LoVo (cell line): ENCODE results near the gene MAP4K2.

Experiments used
- DNase-seq: peaks from one replicate; pipeline ENCODE4 v3.0.0-alpha.2; 2016; ENCODE audit warnings: low spot score

Gene MAP4K2

GRCh38 chr11:64790205-64791095 lies 12.6 kb downstream of the MAP4K2 start:
- no peak for DNase-seq

- DNase-seq = no peak
These were observed 13.4 kb downstream of the MAP4K2 start for GRCh38 chr11:64789331-64790204.

DNA sequence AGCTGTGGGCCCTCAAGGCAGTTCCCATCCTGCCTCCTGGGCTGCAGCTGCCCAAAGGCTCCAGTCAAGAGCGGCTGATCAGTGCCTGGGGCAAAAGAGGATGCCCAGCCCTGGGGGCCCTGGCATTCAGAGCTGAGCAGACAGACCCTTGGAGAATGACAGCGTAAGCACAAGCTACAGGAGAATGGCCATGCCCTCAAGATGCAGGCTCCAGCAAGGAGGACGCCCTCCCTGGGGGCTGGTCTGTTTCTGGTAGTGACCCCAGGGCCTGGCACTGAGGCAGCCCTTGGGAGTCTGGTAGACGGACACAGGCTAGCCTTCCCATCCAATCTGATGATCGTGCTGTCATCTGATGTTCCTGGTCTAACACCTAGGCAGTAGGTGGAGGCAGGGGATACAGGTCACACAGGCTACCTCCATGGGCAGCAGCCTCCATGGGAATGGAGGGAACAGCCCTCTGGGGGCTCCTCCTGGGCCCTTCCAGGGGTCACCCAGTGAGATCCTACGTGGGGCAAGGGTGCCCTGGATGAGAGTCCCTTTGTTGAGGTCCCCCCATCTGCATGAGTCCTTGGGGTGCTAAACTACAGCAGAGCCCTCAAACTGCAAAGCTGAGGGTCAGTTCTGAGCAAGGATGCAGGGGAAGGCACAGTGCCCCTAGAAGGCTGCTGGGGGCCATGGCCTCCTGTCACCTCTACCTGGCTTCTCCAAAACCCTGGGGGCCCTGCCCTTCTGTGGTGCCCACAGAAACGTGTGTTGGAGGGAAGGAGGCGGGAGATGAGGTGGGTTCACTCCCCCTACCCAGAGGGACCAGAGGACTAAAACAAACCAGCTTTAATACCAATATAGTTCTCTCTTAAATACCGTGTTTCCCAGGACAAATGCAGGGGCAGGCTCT lies 14.4 kb downstream of the MAP4K2 start:
- no peak for DNase-seq

GRCh38 chr11:64787526-64788320 lies 15.3 kb downstream of the MAP4K2 start:
- DNase-seq = peak; percentile 18

GRCh38 chr11:64786308-64786707 lies 16.7 kb downstream of the MAP4K2 start:
- DNase-seq = no peak

GRCh38 chr11:64784813-64785581 lies 18.0 kb downstream of the MAP4K2 start:
- DNase-seq = no peak

GRCh38 chr11:64778473-64779298 lies 24.3 kb downstream of the MAP4K2 start, which contains the start of gene SF1:
SF1 (minus strand) TSS chr11:64778542; CDS start chr11:64778392, 150 bp downstream.
- peak; percentile 99 for DNase-seq

DNA sequence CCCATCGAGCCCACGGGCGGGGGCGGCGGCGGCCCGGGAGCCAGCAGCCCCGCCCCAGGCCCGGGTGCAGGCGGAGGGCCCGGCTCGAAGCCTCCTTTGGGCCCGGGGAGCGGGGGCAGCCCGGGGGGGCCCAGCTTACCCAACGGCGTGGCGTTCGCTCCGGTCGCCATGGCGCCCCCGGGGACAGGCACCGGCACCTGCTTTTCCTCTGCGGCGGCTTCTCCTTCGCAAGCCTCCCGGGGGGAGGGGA lies 24.9 kb downstream of the MAP4K2 start:
- no peak for DNase-seq

DNA sequence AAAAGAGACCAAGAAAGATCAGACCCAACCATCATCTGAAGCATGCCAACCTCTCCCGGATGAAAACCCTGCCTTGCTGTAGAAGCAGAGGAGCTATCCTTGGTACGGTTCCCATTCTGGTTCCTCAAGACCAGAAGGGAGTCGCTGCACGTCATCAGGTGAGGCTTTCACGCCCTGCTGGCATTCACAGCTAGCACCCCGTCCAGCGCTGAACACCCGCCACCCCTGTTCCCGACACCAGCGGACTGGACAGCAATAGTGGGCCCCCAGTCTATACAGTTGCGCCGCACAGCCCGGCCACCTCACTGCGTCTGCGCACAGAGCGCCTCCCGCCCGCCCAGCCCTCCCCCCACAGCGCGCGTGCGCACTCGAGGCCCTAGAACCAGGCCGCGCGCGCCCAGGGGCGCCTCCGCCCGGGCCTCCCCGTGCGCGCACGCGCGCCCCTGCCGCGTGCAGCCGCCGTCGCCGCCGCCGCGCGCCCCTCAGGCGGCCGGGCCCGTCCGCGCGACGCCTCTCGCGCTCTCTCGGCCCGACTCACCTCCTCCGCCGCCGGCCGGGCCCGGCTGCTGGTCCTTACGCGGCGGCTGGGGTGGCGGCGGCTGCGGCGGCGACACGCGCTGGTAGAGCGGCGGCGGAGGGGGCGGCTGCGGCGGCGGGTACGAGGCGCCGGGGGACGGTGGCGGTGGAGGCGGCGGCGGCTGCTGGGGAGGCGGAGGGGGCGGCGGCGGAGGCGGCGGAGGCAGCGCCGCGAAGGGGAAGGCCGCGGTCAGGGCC lies 25.4 kb downstream of the MAP4K2 start:
- DNase-seq = peak; percentile 77

DNA sequence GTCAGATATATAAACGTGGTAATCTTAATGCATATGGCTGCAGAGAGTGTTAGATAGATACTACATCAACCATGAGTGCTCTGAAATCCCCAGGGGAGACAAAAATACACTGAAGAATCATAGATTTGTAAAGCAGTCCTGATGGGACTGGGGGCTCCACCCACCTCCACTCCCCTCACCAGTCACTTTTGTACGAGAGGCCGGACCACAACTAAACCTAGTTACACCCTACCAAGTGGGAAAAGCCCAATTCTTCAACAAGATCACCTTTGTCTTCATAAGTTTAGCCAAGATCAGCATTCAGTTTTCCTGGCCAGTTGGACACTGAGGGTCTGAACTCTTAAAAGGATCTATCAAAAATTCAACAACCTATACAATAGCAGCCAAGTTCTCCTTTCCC lies 26.1 kb downstream of the MAP4K2 start:
- DNase-seq = no peak

- DNase-seq = no peak
These were observed 26.6 kb downstream of the MAP4K2 start for GRCh38 chr11:64776425-64776824.

DNA sequence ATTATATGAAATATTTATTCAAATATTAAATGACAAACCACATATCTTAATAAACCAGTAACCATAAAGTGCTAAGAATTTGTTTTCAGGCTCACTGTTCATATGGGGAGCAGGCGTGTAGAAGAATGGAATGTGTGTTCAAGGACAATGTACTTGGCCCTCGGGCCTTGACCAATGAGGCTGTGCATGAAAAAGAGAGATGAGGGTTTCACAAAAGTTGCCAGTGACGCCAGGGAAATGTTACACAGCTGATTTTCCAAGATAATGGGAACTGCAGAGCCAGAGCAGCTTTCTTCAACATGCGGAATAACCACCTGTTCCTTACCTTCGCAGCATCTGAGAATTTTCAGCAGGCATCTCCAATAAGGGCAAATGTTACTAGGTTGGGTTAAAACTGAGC lies 28.9 kb downstream of the MAP4K2 start:
- no peak for DNase-seq

GRCh38 chr11:64772303-64773018 lies 30.6 kb downstream of the MAP4K2 start:
- DNase-seq = no peak

DNA sequence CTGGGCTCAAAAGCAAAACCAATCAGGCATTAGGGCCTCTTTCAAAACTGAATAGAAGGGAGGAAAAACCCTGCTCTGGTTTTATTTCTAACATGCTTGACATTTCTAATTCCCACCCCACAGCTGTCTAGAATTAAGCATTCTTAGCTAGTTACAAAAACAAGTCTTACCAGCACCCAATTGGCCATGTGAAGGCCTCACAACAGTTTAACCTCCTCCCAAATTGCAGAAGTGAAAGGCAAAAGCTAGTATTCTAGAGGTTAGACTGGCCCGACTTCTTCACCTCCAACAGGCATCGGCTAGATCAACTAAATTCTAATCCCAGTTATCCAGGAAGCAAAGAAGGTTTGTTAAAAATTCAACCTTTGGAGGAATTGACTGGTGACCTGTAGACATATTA lies 31.2 kb downstream of the MAP4K2 start:
- DNase-seq = no peak

DNA sequence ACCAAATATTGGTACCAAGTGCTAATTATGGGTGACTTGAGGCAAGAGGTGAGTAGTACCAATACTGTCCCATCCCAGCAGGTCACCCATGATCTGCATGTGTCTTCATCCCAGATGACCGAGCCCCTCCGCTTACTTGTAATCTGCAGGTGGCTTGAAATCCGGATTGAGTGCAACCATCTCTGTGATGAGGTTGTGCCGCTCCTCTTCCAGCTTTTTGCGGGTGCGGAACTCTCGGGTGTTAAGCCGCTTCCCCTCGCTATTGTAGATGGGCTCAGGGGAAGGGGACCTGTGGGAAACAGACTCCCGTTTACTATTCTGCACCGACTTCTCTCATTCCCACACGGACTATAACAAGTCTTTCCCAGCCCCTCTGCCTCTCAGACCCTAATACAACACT lies 32.9 kb downstream of the MAP4K2 start:
- DNase-seq = no peak

DNA sequence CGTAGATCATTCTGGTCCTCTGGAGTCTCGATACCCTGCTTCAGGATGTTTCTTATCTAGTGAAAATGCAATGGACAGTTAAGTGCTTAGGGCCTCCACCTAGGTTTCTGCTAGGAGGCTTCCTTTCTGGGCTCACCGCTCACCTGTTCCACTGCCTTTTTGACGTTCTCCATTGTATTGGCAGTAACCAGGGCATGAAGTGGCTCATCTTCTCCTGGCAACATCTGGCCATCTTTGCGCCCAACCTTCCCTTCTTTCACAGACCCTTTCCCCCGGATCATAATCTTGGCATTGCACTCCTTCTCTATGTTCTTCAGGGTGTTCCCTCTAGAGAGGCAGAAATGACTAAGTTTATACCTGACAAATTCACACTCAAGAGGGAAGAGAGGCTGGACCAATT lies 33.7 kb downstream of the MAP4K2 start:
- no peak for DNase-seq

GRCh38 chr11:64768300-64768694 lies 34.7 kb downstream of the MAP4K2 start:
- DNase-seq = no peak
